Adrenal gland (tissue), 12 donors: Measurements from ENCODE around the gene SPAG6. TPM values are rescaled to one million over a fixed set of nuclear protein-coding genes. Genes with fewer than 3 reads are reported as not detected.

Experiments used
- DNase-seq, 7 donors: peaks; one replicate each; pipeline ENCODE4 v3.0.0-alpha.2; 2019 to 2020
- H3K27ac ChIP-seq, 5 donors: fragments of 200-600 bp; sonication (generic) in 4 of 5; 1 replicate in 3 of 5; 2 replicates in 2 of 5; pipeline versions ENCODE4 v1.5.1 to v1.8.0; 2016 to 2020; ENCODE audit warnings: mild to moderate bottlenecking in 1 of 5
- H3K27me3 ChIP-seq: fragments of 200-600 bp; 2 replicates; pipeline ENCODE4 v1.8.0; 2021
- H3K36me3 ChIP-seq, 2 donors: fragments of 200-600 bp; replicated peaks in 1 of 2; 1 replicate in 1 of 2; 2 replicates in 1 of 2; pipeline versions ENCODE4 v1.5.1 to v1.8.0; 2018 to 2022
- H3K4me1 ChIP-seq, 2 donors: fragments of 200-600 bp; replicated peaks in 1 of 2; 1 replicate in 1 of 2; 2 replicates in 1 of 2; pipeline versions ENCODE4 v1.5.1 to v1.8.0; 2018 to 2021
- H3K4me3 ChIP-seq, 4 donors: fragments of 200-600 bp; sonication (generic) in 3 of 4; one replicate each; pipeline ENCODE4 v1.5.1; 2016 to 2018
- H3K9me3 ChIP-seq, 3 donors: fragments of 200-600 bp; sonication (generic) in 1 of 3; replicated peaks in 1 of 3; 1 replicate in 2 of 3; 2 replicates in 1 of 3; pipeline versions ENCODE4 v1.5.1 to v1.8.0; 2016 to 2021
- POLR2A ChIP-seq, 2 donors: fragments of 450-650 bp; IDR thresholded peaks; one replicate each; pipeline ENCODE4 v1.6.1; 2017; ENCODE audit warnings: antibody characterized with exemption in 2 of 2, mild to moderate bottlenecking in 2 of 2, moderate library complexity in 1 of 2
- WGBS, 4 donors: extraction: QIAGEN DNeasy Blood & Tissue Kit in 2 of 4; methylation state at CpG; one replicate each; pipeline versions ENCODE4 v1.1.5 to v1.1.7; 2013 to 2017; 5-methylcytosine and 5-hydroxymethylcytosine counted together
- intact Hi-C, 2 donors: fragments of 100-400 bp; cut with DNase I; formaldehyde crosslinking; loops; one replicate each; pipeline versions ENCODE4 v1.14.1 to v1.15.0; 2022 to 2023
- polyA plus RNA-seq, 3 donors: library from polyadenylated mRNA; stranded (reverse); fragments of 200-250 nt in 2 of 3; fragments of 350-450 nt in 1 of 3; fragmentation: Illumina TruSeq in 1 of 3; extraction: RNeasy Lipid Tissue Mini Kit (QIAGEN cat#74804) in 1 of 3; gene quantifications; one replicate each; pipeline ENCODE4 v1.2.3, GENCODE V29; 2013 to 2014
- total RNA-seq, 9 donors: library from RNA; depleted of rRNA in 4 of 9; stranded (reverse); fragments of >200 nt in 4 of 9; fragments of 120-200 nt in 1 of 9; fragmentation: NEBNext Ultra II Directional in 1 of 9; extraction: Animal tissue kit (Norgen Biotek cat#: 25700) in 1 of 9; gene quantifications; one replicate each; pipeline versions ENCODE4 v1.1.0 to v1.2.4, GENCODE V29; 2013 to 2023
- TF ChIP-seq, protein P1 (sequence below), 6 experiments: fragments of 450-650 bp in 4 of 6; fragments of 200-600 bp in 2 of 6; sonication (generic) in 1 of 6; IDR thresholded peaks; 1 replicate in 5 of 6; 2 replicates in 1 of 6; pipeline versions ENCODE4 v1.5.1 to v1.8.0; 2016 to 2021; ENCODE audit warnings: antibody characterized with exemption in 6 of 6, mild to moderate bottlenecking in 2 of 6, moderate library complexity in 1 of 6
- donor health status: healthy with polysubstance abuse.
- donor health status: Bipolar disorder and iron deficiency.
- donor health status: DM: yes; HTN: yes; CAD: no.
- donor health status: DM: no; HTN: no; CAD: no.
- donor health status: DM: no; HTN: no; CAD: no.
- donor health status: DM: yes; HTN: yes; CAD: no.

Gene SPAG6
- total and polyA plus RNA-seq, 12 donors = 0.07 to 0.46 (median 0.11) TPM; not detected in 9

- 79 to 86% (median 82%) methylated on average over 5 of the region's 5 CpGs for WGBS, 4 donors
- TF ChIP-seq, protein P1, sequence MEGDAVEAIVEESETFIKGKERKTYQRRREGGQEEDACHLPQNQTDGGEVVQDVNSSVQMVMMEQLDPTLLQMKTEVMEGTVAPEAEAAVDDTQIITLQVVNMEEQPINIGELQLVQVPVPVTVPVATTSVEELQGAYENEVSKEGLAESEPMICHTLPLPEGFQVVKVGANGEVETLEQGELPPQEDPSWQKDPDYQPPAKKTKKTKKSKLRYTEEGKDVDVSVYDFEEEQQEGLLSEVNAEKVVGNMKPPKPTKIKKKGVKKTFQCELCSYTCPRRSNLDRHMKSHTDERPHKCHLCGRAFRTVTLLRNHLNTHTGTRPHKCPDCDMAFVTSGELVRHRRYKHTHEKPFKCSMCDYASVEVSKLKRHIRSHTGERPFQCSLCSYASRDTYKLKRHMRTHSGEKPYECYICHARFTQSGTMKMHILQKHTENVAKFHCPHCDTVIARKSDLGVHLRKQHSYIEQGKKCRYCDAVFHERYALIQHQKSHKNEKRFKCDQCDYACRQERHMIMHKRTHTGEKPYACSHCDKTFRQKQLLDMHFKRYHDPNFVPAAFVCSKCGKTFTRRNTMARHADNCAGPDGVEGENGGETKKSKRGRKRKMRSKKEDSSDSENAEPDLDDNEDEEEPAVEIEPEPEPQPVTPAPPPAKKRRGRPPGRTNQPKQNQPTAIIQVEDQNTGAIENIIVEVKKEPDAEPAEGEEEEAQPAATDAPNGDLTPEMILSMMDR (IDR thresholded peaks at IDR 0.05) = no peak
- no peak for TF ChIP-seq POLR2A (IDR thresholded peaks at IDR 0.05)
- Histone ChIP-seq H3K27me3 (peaks cover 20% of the 10 kb centered on the region), H3K9me3 (no peaks in the 10 kb centered on the region), H3K36me3 (no peaks in the 10 kb centered on the region), H3K4me3 (no peak overlapping the region), H3K4me1 (no peaks in the 10 kb centered on the region), H3K27ac (no peak overlapping the region)
- intact Hi-C loops = no loop called here
- no peak for DNase-seq
These were observed 19.3 kb downstream of the SPAG6 start for GRCh38 chr10:22364407-22365140.

DNA sequence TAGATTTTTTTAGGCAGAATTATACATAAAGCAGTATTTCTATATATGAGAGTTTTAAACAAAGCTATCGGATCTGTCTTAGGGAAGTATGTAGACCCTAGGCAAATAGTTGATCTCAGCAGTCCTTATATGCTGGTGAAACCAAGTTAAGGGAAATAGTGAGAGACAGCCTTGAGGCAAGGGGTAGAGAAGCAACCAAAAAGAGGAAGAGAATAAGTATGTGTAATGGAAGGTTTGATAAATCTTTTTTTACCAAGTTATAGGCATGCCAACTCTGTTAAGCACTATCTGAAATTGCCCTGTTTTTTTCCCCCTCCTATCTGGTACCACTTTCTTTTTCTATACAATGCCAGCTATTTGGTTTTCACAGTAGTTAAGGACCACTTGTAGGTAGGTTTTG, 19.9 kb downstream of the SPAG6 start:
- 68 to 89% (median 77%) methylated on average over 1 of the region's 1 CpG for WGBS, 4 donors
- no peak overlapping the region for H3K4me3 ChIP-seq
- H3K36me3 ChIP-seq = no peaks in the 10 kb centered on the region

DNA sequence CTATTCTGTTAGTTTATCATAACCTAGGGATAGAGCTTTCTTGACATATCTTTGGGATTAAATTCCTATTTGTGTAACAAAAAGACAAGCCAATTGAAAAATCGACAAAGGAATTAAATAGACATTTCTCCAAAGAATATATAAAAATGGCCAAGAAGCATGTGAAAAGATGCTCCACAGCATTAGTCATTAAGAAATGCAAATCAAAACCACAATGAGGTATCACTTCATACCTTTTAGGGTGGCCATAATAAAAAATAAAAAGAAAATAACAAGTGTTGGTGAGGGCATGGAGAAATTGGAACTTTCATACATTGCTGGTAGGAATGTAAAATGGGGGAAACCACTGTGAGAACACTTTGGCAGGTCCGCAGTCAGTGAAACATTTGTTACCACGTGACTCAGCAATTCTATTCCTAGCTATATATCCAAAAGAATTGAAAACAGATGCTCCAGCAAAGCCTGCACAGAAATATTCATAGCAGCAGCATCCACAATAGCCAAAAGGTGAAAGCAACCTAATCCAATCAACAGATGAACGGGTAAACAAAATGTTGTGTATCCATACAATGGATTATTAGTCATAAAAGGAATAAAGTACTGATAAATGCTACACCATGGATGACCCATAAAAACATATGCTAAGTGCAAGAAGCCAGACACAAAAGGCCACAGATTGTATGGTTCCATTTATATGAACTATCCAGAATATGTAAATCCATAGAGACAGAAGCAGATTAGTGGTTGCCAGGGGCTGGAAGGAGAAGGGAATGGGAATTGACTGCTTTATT, 20.5 kb downstream of the SPAG6 start:
- intact Hi-C loops = no loop called here
- H3K36me3 ChIP-seq = no peaks in the 10 kb centered on the region
- WGBS, 4 donors = 77 to 88% (median 81%) methylated on average over 4 of the region's 4 CpGs
- H3K4me1 ChIP-seq = no peaks in the 10 kb centered on the region
- TF ChIP-seq POLR2A (IDR thresholded peaks at IDR 0.05) = no peak
- TF ChIP-seq, protein P1 (IDR thresholded peaks at IDR 0.05) = no peak
- H3K27me3 ChIP-seq = peaks cover 20% of the 10 kb centered on the region
- H3K27ac ChIP-seq = no peak overlapping the region
- H3K4me3 ChIP-seq = no peak overlapping the region
- no peaks in the 10 kb centered on the region for H3K9me3 ChIP-seq
- DNase-seq = no peak

More for the DNA sequence above, 19.9 kb downstream of the SPAG6 start:
- intact Hi-C loops = no loop called here
- Histone ChIP-seq H3K27ac (no peak overlapping the region), H3K9me3 (no peaks in the 10 kb centered on the region), H3K27me3 (peaks cover 20% of the 10 kb centered on the region), H3K4me1 (no peaks in the 10 kb centered on the region)
- TF ChIP-seq, protein P1 (IDR thresholded peaks at IDR 0.05) = no peak
- no peak for TF ChIP-seq POLR2A (IDR thresholded peaks at IDR 0.05)
- DNase-seq = no peak

DNA sequence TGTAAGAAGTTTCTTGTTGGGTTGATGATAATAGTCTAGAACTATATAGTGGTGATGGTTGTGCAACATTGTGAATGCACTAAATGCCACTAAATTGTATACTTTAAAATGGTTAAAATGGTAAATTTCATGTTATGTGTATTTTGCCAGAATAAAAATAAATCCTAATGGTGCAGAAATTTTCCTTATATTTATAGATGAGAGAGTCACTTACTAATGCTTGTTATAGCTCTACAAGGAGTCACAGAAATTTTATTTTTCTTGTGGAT, 21.1 kb downstream of the SPAG6 start:
- peaks cover 15% of the 10 kb centered on the region for H3K27me3 ChIP-seq
- H3K27ac ChIP-seq = no peak overlapping the region
- intact Hi-C loops = no loop called here
- DNase-seq = no peak
- no peak overlapping the region for H3K4me3 ChIP-seq
- TF ChIP-seq POLR2A (IDR thresholded peaks at IDR 0.05) = no peak
- TF ChIP-seq, protein P1 (IDR thresholded peaks at IDR 0.05) = no peak
- H3K9me3 ChIP-seq = no peaks in the 10 kb centered on the region
- H3K4me1 ChIP-seq = no peaks in the 10 kb centered on the region
- no peaks in the 10 kb centered on the region for H3K36me3 ChIP-seq
